Endothelial cell of umbilical vein (primary cell): Measurements from ENCODE around the gene DNAH1. TPM values are rescaled to one million over a fixed set of nuclear protein-coding genes. Genes with fewer than 3 reads are reported as not detected.

Experiments used
- BruUV-seq: library from RNA; stranded (reverse); fragments of 400-500 nt; replicated peaks from 2 replicates; lab custom pipeline; 2021; lab: Mats Ljungman, UMichigan
- CTCF ChIA-PET: fragments of 300-600, 350-600 bp; sonication (Branson Sonifier 250); formaldehyde crosslinking; loops from one replicate; lab custom pipeline; 2021; ENCODE audit warnings: antibody characterized with exemption, inconsistent platforms; lab: Charles Lee
- POLR2A ChIA-PET: fragments of 300-600, 350-600 bp; sonication (Branson Sonifier 250); formaldehyde crosslinking; loops from one replicate; lab custom pipeline; 2021; ENCODE audit warnings: antibody characterized with exemption, inconsistent platforms; lab: Charles Lee
- DNase-seq: peaks from one replicate; pipeline ENCODE4 v3.0.0-alpha.2; 2011; ENCODE audit warnings: low read depth, low spot score
- FAIRE-seq: peaks from 2 replicates; lab custom pipeline; 2011; peaks lifted over from hg19 to GRCh38; lab: Jason Lieb, UNC
- H2AFZ ChIP-seq: 2 replicates; pipeline ENCODE4 v1.6.0; 2012; ENCODE audit warnings: low read depth, low read length, control low read depth, inconsistent platforms
- H3K27ac ChIP-seq: 2 replicates; pipeline ENCODE4 v1.5.1; 2011; ENCODE audit warnings: low read depth, mild to moderate bottlenecking, control low read depth, low read length, moderate library complexity; ENCODE audit not compliant: insufficient read depth
- H3K27me3 ChIP-seq, 2 experiments: 2 replicates each; pipeline versions ENCODE4 v1.6.0 to v1.6.1; 2011; ENCODE audit warnings: low read length in 2 of 2, mixed read lengths in 1 of 2; ENCODE audit not compliant: control insufficient read depth in 2 of 2, insufficient read depth in 2 of 2
- H3K36me3 ChIP-seq, 2 experiments: 2 replicates in 1 of 2; 3 replicates in 1 of 2; pipeline ENCODE4 v1.5.1; 2011; ENCODE audit warnings: low read length in 2 of 2, mild to moderate bottlenecking in 1 of 2, moderate library complexity in 1 of 2; ENCODE audit not compliant: control insufficient read depth in 2 of 2, insufficient read depth in 2 of 2; ENCODE audit errors: extremely low read depth in 1 of 2
- H3K4me1 ChIP-seq: 3 replicates; pipeline ENCODE4 v1.5.1; 2011; ENCODE audit warnings: mild to moderate bottlenecking, low read length; ENCODE audit not compliant: control insufficient read depth, insufficient read depth; ENCODE audit errors: extremely low read depth
- H3K4me2 ChIP-seq: 2 replicates; pipeline ENCODE4 v1.6.1; 2011; ENCODE audit warnings: low read length, control low read depth, mixed read lengths; ENCODE audit not compliant: insufficient read depth
- H3K4me3 ChIP-seq, 3 experiments: fragments of 200-600 bp in 1 of 3; sonication (generic), shearing (Covaris generic) in 1 of 3; replicated peaks in 1 of 3; 2 replicates each; pipeline ENCODE4 v1.5.1; 2011 to 2016; ENCODE audit warnings: control low read depth in 3 of 3, low read length in 3 of 3, mild to moderate bottlenecking in 2 of 3, inconsistent platforms in 1 of 3, low read depth in 1 of 3, moderate library complexity in 1 of 3; ENCODE audit not compliant: insufficient read depth in 1 of 3
- H3K79me2 ChIP-seq: 2 replicates; pipeline ENCODE4 v1.6.0; 2012; ENCODE audit warnings: low read length, inconsistent platforms; ENCODE audit not compliant: control insufficient read depth, insufficient read depth
- H3K9ac ChIP-seq: replicated peaks from 2 replicates; pipeline ENCODE3; 2011; ENCODE audit warnings: low read length, control low read depth; ENCODE audit not compliant: insufficient read depth; ENCODE audit errors: extremely low read depth
- H3K9me1 ChIP-seq: replicated peaks from 3 replicates; pipeline ENCODE4 v1.6.0; 2011; ENCODE audit warnings: mild to moderate bottlenecking, low read length; ENCODE audit not compliant: control insufficient read depth, insufficient read depth; ENCODE audit errors: extremely low read depth
- H3K9me3 ChIP-seq: replicated peaks from 2 replicates; pipeline ENCODE4 v1.5.1; 2012; ENCODE audit warnings: low read length, inconsistent platforms; ENCODE audit not compliant: control insufficient read depth, insufficient read depth
- H4K20me1 ChIP-seq: replicated peaks from 2 replicates; pipeline ENCODE3; 2011; ENCODE audit warnings: mild to moderate bottlenecking, low read length; ENCODE audit not compliant: control insufficient read depth, insufficient read depth; ENCODE audit errors: extremely low read depth
- EZH2 ChIP-seq: IDR thresholded peaks from 2 replicates; pipeline ENCODE4 v1.6.1; 2012; ENCODE audit warnings: borderline replicate concordance, low read depth, mild to moderate bottlenecking, moderate library complexity, low read length, inconsistent platforms; ENCODE audit not compliant: severe bottlenecking
- FOS ChIP-seq: IDR thresholded peaks from 2 replicates; pipeline ENCODE4 v1.6.1; 2011; ENCODE audit warnings: mild to moderate bottlenecking, low read length, moderate library complexity, borderline replicate concordance; ENCODE audit not compliant: insufficient read depth
- GATA2 ChIP-seq: IDR thresholded peaks from 2 replicates; pipeline ENCODE4 v1.7.0; 2011; ENCODE audit warnings: low read depth, mild to moderate bottlenecking, moderate library complexity, mixed read lengths, low read length; ENCODE audit not compliant: insufficient read length, insufficient read depth
- JUN ChIP-seq: IDR thresholded peaks from 2 replicates; pipeline ENCODE4 v1.6.1; 2011; ENCODE audit warnings: borderline replicate concordance, low read depth; ENCODE audit not compliant: insufficient read length, insufficient read depth
- MYC ChIP-seq: IDR thresholded peaks from one replicate; pipeline ENCODE4 v1.6.1; 2011; ENCODE audit warnings: mild to moderate bottlenecking, low read depth, low read length
- POLR2A ChIP-seq: IDR thresholded peaks from 2 replicates; pipeline ENCODE4 v1.6.1; 2012; ENCODE audit warnings: low read depth, mild to moderate bottlenecking, control low read depth, low read length
- POLR2AphosphoS5 ChIP-seq: IDR thresholded peaks from 2 replicates; pipeline ENCODE4 v1.6.1; 2012; ENCODE audit warnings: low read depth, mild to moderate bottlenecking, control low read depth, low read length, moderate library complexity; ENCODE audit not compliant: insufficient read depth
- dilution Hi-C: fragments of 300-500 bp; cut with MboI; formaldehyde crosslinking; loops from one replicate; pipeline ENCODE4 v1.15.0; 2019; ENCODE audit warnings: low sequenced_read_pairs; ENCODE audit not compliant: extremely low pct_ligation_motif_present
- intact Hi-C: fragments of 100-400 bp; cut with micrococcal nuclease; formaldehyde crosslinking; loops from one replicate; pipeline ENCODE4 v1.10.0; 2022
- polyA plus RNA-seq, 4 experiments: library from polyadenylated mRNA; depleted of rRNA in 3 of 4; stranded (reverse) in 3 of 4; unstranded in 1 of 4; fragments of >200 nt; gene quantifications; 2 replicates each; pipeline versions ENCODE4 v1.2.1 to v1.2.3, GENCODE V29; 2011 to 2012; ENCODE audit warnings: missing spikeins in 1 of 4
- total RNA-seq: library from RNA; stranded (reverse); gene quantifications from 2 replicates; pipeline ENCODE4 v1.2.3, GENCODE V29; 2021
- TF ChIP-seq, protein P1 (sequence below): IDR thresholded peaks from 2 replicates; pipeline ENCODE4 v1.6.1; 2011; ENCODE audit not compliant: insufficient read depth, insufficient read length
- TF ChIP-seq, protein P2 (sequence below), 2 donors: IDR thresholded peaks; 1 replicate in 1 of 2; 2 replicates in 1 of 2; pipeline ENCODE4 v1.5.1; 2011; ENCODE audit warnings: low read length in 2 of 2, mild to moderate bottlenecking in 2 of 2, moderate library complexity in 2 of 2, control low read depth in 1 of 2, inconsistent platforms in 1 of 2, low read depth in 1 of 2; ENCODE audit not compliant: insufficient read depth in 1 of 2; ENCODE audit errors: extremely low read depth in 1 of 2

Gene DNAH1
- total and polyA plus RNA-seq, 2 donors (not counting 3 experiments of a cell fraction or from before 2014, with no cell fraction given): 5.8 to 6.0 TPM

DNA sequence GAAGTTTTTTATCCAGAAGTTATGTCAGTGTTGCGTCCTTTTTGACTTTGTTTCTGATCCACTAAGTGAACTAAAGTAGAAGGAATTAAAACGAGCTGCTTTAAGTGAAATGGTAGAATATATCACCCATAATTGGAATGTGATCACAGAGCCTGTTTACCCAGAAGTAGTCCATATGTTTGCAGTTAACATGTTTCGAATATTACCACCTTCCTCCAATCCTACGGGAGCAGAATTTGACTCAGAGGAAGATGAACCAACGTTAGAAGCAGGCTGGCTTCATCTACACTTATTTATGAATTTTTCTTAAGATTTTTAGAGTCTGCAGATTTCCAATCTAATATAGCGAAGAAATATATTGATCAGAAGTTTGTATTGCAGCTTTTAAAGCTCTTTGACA is 57.6 kb downstream of the DNAH1 start:
- Histone ChIP-seq H3K9me1 (no peaks in the 10 kb centered on the region), H3K36me3 (no peaks in the 10 kb centered on the region), H3K9me3 (no peaks in the 10 kb centered on the region), H3K27ac (no peak overlapping the region), H3K4me2 (no peak overlapping the region), H3K4me1 (no peaks in the 10 kb centered on the region), H4K20me1 (no peaks in the 10 kb centered on the region), H3K79me2 (no peaks in the 10 kb centered on the region), H3K27me3 (peaks cover 8 to 15% of the 10 kb centered on the region in 2 experiments), H3K9ac (no peak overlapping the region), H2AFZ (no peak overlapping the region), H3K4me3 (no peak overlapping the region)
- dilution Hi-C loops (no loop called here), intact Hi-C loops (no loop called here)
- ChIA-PET POLR2A (no interaction called here), CTCF (interaction anchor here (0.8 to 3.3 kb wide), 3 partner anchors 11 to 15 kb away, joined by 3 to 9 read pairs (median 4); no protein-coding TSS in a partner anchor)
- BruUV-seq: no TSS peak
- DNase-seq (no peak), FAIRE-seq (no peak)
- TF ChIP-seq, protein P1, sequence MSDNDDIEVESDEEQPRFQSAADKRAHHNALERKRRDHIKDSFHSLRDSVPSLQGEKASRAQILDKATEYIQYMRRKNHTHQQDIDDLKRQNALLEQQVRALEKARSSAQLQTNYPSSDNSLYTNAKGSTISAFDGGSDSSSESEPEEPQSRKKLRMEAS: no peak
- TF ChIP-seq MYC: no peak
- TF ChIP-seq EZH2: no peak
- TF ChIP-seq, protein P2, sequence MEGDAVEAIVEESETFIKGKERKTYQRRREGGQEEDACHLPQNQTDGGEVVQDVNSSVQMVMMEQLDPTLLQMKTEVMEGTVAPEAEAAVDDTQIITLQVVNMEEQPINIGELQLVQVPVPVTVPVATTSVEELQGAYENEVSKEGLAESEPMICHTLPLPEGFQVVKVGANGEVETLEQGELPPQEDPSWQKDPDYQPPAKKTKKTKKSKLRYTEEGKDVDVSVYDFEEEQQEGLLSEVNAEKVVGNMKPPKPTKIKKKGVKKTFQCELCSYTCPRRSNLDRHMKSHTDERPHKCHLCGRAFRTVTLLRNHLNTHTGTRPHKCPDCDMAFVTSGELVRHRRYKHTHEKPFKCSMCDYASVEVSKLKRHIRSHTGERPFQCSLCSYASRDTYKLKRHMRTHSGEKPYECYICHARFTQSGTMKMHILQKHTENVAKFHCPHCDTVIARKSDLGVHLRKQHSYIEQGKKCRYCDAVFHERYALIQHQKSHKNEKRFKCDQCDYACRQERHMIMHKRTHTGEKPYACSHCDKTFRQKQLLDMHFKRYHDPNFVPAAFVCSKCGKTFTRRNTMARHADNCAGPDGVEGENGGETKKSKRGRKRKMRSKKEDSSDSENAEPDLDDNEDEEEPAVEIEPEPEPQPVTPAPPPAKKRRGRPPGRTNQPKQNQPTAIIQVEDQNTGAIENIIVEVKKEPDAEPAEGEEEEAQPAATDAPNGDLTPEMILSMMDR (IDR thresholded peaks at IDR 0.05; ENCODE audit: extremely low read depth in 1 of 2, insufficient read depth in 1 of 2, low read depth in 1 of 2, low read length in 2 of 2): no peak
- TF ChIP-seq GATA2: no peak
- no peak for TF ChIP-seq POLR2AphosphoS5
- no peak for TF ChIP-seq FOS
- TF ChIP-seq JUN: no peak
- TF ChIP-seq POLR2A: no peak
